GM21717 (cell line): ENCODE measurements around the gene SPRY4.
"Not testable (repeated sequence)": the region's sequence is repeated elsewhere in the genome, so short reads cannot be mapped to it uniquely, and the experiment has no call there.

Experiments used
- ATAC-seq: cut with Tn5 transposase; IDR thresholded peaks from one replicate; pipeline ENCODE4 v1.9.1; 2021; ENCODE audit warnings: mild to moderate bottlenecking, moderate library complexity; ENCODE audit not compliant: unreplicated experiment

Gene SPRY4

GRCh38 chr5:142264084-142264483 lies 60.7 kb downstream of the SPRY4 start:
- ATAC-seq, result not testable (repeated sequence)

- ATAC-seq, result no peak
These were observed 61.5 kb downstream of the SPRY4 start for GRCh38 chr5:142263346-142263745.

GRCh38 chr5:142262683-142263082 lies 62.1 kb downstream of the SPRY4 start:
- ATAC-seq, result no peak
